ENCODE data around the gene SIT1. TPM values are rescaled to one million over a fixed set of nuclear protein-coding genes. Genes with fewer than 3 reads are reported as not detected.

Gene SIT1
- total and polyA plus RNA-seq, 2 donors (not counting 3 experiments of a cell fraction or from before 2014, with no cell fraction given), result not detected

DNA sequence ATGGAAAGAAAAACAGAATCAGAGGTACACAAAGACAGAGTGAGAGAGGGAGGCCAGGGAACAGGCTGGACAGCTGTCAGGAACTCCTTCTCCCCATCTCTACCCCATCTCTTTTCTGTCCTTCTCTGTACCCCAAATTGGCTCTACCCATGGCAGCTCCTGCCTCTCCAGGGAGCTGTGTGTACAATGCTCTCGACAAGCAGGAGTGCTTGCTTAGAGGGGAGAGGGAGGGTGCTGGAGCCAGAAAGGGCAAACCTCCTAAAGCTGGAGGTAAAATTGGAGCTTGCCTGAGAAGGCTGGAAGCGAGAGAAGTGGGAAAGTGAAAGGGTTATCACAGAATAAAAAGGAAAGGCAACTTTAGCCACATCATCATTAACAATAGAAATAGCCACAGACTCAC, 32.6 kb upstream of the SIT1 start:
- peaks cover 19% of the 10 kb centered on the region for H3K79me2 ChIP-seq (ENCODE audit: control insufficient read depth, insufficient read depth, low read length)
- intact Hi-C loops (cut with micrococcal nuclease) (no loop called here), dilution Hi-C loops (cut with MboI; ENCODE audit: extremely low pct_ligation_motif_present, low sequenced_read_pairs) (no loop called here)
- BruUV-seq (replicated peaks), result no TSS peak
- H3K4me2 ChIP-seq (ENCODE audit: insufficient read depth, low read length), result no peak overlapping the region
- FAIRE-seq, result no peak
- no peak overlapping the region for H2AFZ ChIP-seq (ENCODE audit: low read depth, low read length)
- H3K36me3 ChIP-seq (ENCODE audit: control insufficient read depth in 2 of 2, extremely low read depth in 1 of 2, insufficient read depth in 2 of 2, low read length in 2 of 2), result peaks cover 8 to 26% of the 10 kb centered on the region in 2 experiments
- peaks cover 7% of the 10 kb centered on the region for H3K4me1 ChIP-seq (ENCODE audit: control insufficient read depth, extremely low read depth, insufficient read depth, low read length)
- H4K20me1 ChIP-seq (replicated peaks; ENCODE audit: control insufficient read depth, extremely low read depth, insufficient read depth, low read length), result no peaks in the 10 kb centered on the region
- CTCF ChIA-PET, result interaction anchor here (4.1 kb wide), 1 partner anchor 13 kb away, joined by 26 read pairs; no protein-coding TSS in a partner anchor
- H3K9ac ChIP-seq (replicated peaks; ENCODE audit: extremely low read depth, insufficient read depth, low read length), result no peak overlapping the region
- no peaks in the 10 kb centered on the region for H3K9me1 ChIP-seq (replicated peaks; ENCODE audit: control insufficient read depth, extremely low read depth, insufficient read depth, low read length)
- POLR2A ChIA-PET, result no interaction called here
- no peaks in the 10 kb centered on the region for H3K9me3 ChIP-seq (replicated peaks; ENCODE audit: control insufficient read depth, insufficient read depth, low read length)
- no peak overlapping the region for H3K4me3 ChIP-seq (replicated peaks in 1 of 3; ENCODE audit: insufficient read depth in 1 of 3, low read depth in 1 of 3, low read length in 3 of 3)
- no peak overlapping the region for H3K27ac ChIP-seq (ENCODE audit: insufficient read depth, low read depth, low read length)
- DNase-seq (ENCODE audit: low read depth, low spot score), result no peak
- H3K27me3 ChIP-seq (ENCODE audit: control insufficient read depth in 2 of 2, insufficient read depth in 2 of 2, low read length in 2 of 2), result no peaks in the 10 kb centered on the region
- TF ChIP-seq GATA2 (IDR thresholded peaks at IDR 0.05; ENCODE audit: insufficient read depth, insufficient read length, low read depth, low read length) (no peak), JUN (IDR thresholded peaks at IDR 0.05; ENCODE audit: borderline replicate concordance, insufficient read depth, insufficient read length, low read depth) (no peak), MYC (IDR thresholded peaks at IDR 0.05; ENCODE audit: low read depth, low read length) (no peak), FOS (IDR thresholded peaks at IDR 0.05; ENCODE audit: borderline replicate concordance, insufficient read depth, low read length) (no peak)

DNA sequence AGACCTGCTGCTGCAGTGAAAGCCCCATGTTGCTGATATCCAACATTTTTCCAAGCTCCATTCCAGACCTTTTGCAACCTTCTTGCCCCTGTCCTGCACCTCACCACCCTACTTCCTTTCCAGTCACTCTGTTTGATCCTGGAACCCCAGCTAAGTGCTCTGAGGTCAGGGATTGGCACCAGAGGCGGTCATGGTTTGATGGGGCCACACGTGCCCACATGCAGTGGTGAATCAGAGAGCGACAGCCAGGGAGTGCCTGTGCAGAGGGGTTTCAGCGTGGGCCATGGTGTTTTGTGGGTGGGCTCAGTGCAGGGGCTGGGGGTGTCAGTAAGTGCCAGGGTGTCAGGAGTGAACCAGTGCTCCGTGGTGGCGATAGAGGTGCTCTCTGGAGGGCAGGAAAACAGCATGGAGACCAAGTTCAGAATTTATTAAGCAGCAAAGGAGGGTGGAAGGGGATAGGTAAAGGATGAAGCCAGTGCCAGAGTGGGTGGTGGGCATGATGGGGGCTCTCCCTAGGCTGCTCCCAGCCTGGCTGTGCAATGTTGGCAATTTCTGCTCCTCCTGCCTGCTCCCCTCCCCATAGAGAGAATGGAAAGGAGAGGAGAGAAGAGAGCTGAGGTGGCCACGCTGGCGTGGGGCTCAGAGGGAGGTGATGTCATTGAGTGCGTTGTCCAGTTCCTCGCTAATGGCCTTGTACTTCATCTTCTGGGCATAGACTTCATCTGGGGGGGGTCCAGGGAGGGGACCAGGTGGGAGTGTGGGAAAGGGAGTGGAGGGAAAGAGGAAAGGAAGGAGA, 32.0 kb upstream of the SIT1 start:
- H3K9ac ChIP-seq (replicated peaks; ENCODE audit: extremely low read depth, insufficient read depth, low read length), result no peak overlapping the region
- dilution Hi-C loops (cut with MboI; ENCODE audit: extremely low pct_ligation_motif_present, low sequenced_read_pairs), result no loop called here
- no TSS peak for BruUV-seq (replicated peaks)
- H3K27me3 ChIP-seq (ENCODE audit: control insufficient read depth in 2 of 2, insufficient read depth in 2 of 2, low read length in 2 of 2), result no peaks in the 10 kb centered on the region
- H3K4me3 ChIP-seq (replicated peaks in 1 of 3; ENCODE audit: insufficient read depth in 1 of 3, low read depth in 1 of 3, low read length in 3 of 3), result no peak overlapping the region
- FAIRE-seq (no peak), DNase-seq (ENCODE audit: low read depth, low spot score) (no peak)
- ChIA-PET CTCF (interaction anchor here (4.1 kb wide), 1 partner anchor 14 kb away, joined by 26 read pairs; no protein-coding TSS in a partner anchor), POLR2A (no interaction called here)
- H3K79me2 ChIP-seq (ENCODE audit: control insufficient read depth, insufficient read depth, low read length), result peaks cover 13% of the 10 kb centered on the region
- intact Hi-C loops (cut with micrococcal nuclease), result no loop called here
- H3K36me3 ChIP-seq (ENCODE audit: control insufficient read depth in 2 of 2, extremely low read depth in 1 of 2, insufficient read depth in 2 of 2, low read length in 2 of 2), result peaks cover 8 to 26% of the 10 kb centered on the region in 2 experiments
- H3K9me3 ChIP-seq (replicated peaks; ENCODE audit: control insufficient read depth, insufficient read depth, low read length), result no peaks in the 10 kb centered on the region
- H3K4me1 ChIP-seq (ENCODE audit: control insufficient read depth, extremely low read depth, insufficient read depth, low read length), result peaks cover 2% of the 10 kb centered on the region
- no peak overlapping the region for H2AFZ ChIP-seq (ENCODE audit: low read depth, low read length)
- no peaks in the 10 kb centered on the region for H3K9me1 ChIP-seq (replicated peaks; ENCODE audit: control insufficient read depth, extremely low read depth, insufficient read depth, low read length)
- TF ChIP-seq, protein P1, sequence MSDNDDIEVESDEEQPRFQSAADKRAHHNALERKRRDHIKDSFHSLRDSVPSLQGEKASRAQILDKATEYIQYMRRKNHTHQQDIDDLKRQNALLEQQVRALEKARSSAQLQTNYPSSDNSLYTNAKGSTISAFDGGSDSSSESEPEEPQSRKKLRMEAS (IDR thresholded peaks at IDR 0.05; ENCODE audit: insufficient read depth, insufficient read length), result no peak
- TF ChIP-seq POLR2A (IDR thresholded peaks at IDR 0.05; ENCODE audit: low read depth, low read length) (no peak), MYC (IDR thresholded peaks at IDR 0.05; ENCODE audit: low read depth, low read length) (no peak), FOS (IDR thresholded peaks at IDR 0.05; ENCODE audit: borderline replicate concordance, insufficient read depth, low read length) (no peak), GATA2 (IDR thresholded peaks at IDR 0.05; ENCODE audit: insufficient read depth, insufficient read length, low read depth, low read length) (no peak), JUN (IDR thresholded peaks at IDR 0.05; ENCODE audit: borderline replicate concordance, insufficient read depth, insufficient read length, low read depth) (no peak), POLR2AphosphoS5 (IDR thresholded peaks at IDR 0.05; ENCODE audit: insufficient read depth, low read depth, low read length) (no peak), EZH2 (IDR thresholded peaks at IDR 0.05; ENCODE audit: borderline replicate concordance, low read depth, low read length, severe bottlenecking) (no peak)
- TF ChIP-seq, protein P2, sequence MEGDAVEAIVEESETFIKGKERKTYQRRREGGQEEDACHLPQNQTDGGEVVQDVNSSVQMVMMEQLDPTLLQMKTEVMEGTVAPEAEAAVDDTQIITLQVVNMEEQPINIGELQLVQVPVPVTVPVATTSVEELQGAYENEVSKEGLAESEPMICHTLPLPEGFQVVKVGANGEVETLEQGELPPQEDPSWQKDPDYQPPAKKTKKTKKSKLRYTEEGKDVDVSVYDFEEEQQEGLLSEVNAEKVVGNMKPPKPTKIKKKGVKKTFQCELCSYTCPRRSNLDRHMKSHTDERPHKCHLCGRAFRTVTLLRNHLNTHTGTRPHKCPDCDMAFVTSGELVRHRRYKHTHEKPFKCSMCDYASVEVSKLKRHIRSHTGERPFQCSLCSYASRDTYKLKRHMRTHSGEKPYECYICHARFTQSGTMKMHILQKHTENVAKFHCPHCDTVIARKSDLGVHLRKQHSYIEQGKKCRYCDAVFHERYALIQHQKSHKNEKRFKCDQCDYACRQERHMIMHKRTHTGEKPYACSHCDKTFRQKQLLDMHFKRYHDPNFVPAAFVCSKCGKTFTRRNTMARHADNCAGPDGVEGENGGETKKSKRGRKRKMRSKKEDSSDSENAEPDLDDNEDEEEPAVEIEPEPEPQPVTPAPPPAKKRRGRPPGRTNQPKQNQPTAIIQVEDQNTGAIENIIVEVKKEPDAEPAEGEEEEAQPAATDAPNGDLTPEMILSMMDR (IDR thresholded peaks at IDR 0.05; ENCODE audit: extremely low read depth in 1 of 2, insufficient read depth in 1 of 2, low read depth in 1 of 2, low read length in 2 of 2), result no peak
- no peak overlapping the region for H3K4me2 ChIP-seq (ENCODE audit: insufficient read depth, low read length)
- H3K27ac ChIP-seq (ENCODE audit: insufficient read depth, low read depth, low read length), result no peak overlapping the region
- H4K20me1 ChIP-seq (replicated peaks; ENCODE audit: control insufficient read depth, extremely low read depth, insufficient read depth, low read length), result no peaks in the 10 kb centered on the region

All from endothelial cell of umbilical vein (primary cell).